ENCODE measurements around the gene ZNF655.

DNA sequence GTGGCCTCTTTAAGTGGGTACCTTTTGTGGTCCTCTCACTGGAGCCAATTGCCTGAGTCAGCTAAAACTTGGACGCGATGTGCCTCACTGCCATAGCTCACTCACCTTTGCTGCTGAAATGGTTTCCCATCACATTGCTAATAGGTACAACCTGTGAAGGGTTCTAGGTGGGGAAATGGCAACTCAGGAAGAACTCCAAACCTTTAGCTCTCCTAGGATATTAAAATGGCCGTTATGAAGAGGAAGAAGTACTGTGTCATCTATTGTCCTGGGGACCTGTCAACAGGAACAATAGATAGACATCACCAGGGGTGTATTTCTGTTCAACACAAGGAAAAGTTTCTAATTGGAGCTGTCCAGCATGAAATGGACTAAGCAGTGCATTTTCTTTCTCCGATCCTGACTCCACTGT lies 1.2 kb upstream of the ZNF655 start:
- TF ChIP-seq, protein P1, sequence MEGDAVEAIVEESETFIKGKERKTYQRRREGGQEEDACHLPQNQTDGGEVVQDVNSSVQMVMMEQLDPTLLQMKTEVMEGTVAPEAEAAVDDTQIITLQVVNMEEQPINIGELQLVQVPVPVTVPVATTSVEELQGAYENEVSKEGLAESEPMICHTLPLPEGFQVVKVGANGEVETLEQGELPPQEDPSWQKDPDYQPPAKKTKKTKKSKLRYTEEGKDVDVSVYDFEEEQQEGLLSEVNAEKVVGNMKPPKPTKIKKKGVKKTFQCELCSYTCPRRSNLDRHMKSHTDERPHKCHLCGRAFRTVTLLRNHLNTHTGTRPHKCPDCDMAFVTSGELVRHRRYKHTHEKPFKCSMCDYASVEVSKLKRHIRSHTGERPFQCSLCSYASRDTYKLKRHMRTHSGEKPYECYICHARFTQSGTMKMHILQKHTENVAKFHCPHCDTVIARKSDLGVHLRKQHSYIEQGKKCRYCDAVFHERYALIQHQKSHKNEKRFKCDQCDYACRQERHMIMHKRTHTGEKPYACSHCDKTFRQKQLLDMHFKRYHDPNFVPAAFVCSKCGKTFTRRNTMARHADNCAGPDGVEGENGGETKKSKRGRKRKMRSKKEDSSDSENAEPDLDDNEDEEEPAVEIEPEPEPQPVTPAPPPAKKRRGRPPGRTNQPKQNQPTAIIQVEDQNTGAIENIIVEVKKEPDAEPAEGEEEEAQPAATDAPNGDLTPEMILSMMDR (IDR thresholded peaks at IDR 0.05; ENCODE audit: insufficient read depth, low read depth, low read length), result no peak
- TF ChIP-seq EZH2 (IDR thresholded peaks at IDR 0.05; ENCODE audit: insufficient read depth, low read length), result no peak
